GM12873 (cell line): ENCODE measurements around the gene KRTAP4-6.

ENCODE experiments used
- TF ChIP-seq, protein P1 (sequence below): IDR thresholded peaks from 2 replicates; pipeline ENCODE4 v1.5.1; 2012; ENCODE audit warnings: low read depth, mild to moderate bottlenecking, moderate library complexity, low read length, control low read depth; ENCODE audit not compliant: insufficient read depth; ENCODE audit errors: missing control alignments

The KRTAP4-6 gene

GRCh38 chr17:41153856-41154255 lies 13.5 kb upstream of the KRTAP4-6 start:
- TF ChIP-seq, protein P1, sequence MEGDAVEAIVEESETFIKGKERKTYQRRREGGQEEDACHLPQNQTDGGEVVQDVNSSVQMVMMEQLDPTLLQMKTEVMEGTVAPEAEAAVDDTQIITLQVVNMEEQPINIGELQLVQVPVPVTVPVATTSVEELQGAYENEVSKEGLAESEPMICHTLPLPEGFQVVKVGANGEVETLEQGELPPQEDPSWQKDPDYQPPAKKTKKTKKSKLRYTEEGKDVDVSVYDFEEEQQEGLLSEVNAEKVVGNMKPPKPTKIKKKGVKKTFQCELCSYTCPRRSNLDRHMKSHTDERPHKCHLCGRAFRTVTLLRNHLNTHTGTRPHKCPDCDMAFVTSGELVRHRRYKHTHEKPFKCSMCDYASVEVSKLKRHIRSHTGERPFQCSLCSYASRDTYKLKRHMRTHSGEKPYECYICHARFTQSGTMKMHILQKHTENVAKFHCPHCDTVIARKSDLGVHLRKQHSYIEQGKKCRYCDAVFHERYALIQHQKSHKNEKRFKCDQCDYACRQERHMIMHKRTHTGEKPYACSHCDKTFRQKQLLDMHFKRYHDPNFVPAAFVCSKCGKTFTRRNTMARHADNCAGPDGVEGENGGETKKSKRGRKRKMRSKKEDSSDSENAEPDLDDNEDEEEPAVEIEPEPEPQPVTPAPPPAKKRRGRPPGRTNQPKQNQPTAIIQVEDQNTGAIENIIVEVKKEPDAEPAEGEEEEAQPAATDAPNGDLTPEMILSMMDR, result no peak

- TF ChIP-seq, protein P1, result no peak
Observed at GRCh38 chr17:41151525-41151924, 11.2 kb upstream of the KRTAP4-6 start.

GRCh38 chr17:41150026-41150425 lies 9.7 kb upstream of the KRTAP4-6 start:
- TF ChIP-seq, protein P1, result no peak

DNA sequence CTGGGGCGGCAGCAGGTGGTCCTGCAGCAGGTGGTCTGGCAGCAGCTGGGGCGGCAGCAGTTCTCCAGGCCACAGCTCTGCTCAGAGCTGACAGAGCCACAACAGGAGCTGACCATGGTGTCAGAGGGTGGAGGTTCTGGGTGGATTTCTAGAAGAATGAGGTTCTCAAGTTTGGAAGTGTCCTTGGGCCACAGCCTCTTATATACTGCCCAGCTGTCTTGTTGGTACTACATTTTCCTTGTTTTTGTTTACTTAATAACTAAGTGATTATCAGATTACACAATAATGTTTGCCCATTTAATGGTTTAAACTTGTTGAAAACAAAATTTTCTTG lies 9.3 kb upstream of the KRTAP4-6 start, which contains the start of gene KRTAP4-5:
TSS of gene KRTAP4-5 (minus strand) at position 174 of the 334 bp plus-strand sequence. CDS start at position 116, 58 bp downstream.
- TF ChIP-seq, protein P1, result no peak

GRCh38 chr17:41147531-41148204 lies 7.3 kb upstream of the KRTAP4-6 start:
- TF ChIP-seq, protein P1, result no peak

GRCh38 chr17:41145261-41145660 lies 4.9 kb upstream of the KRTAP4-6 start:
- TF ChIP-seq, protein P1, result no peak

DNA sequence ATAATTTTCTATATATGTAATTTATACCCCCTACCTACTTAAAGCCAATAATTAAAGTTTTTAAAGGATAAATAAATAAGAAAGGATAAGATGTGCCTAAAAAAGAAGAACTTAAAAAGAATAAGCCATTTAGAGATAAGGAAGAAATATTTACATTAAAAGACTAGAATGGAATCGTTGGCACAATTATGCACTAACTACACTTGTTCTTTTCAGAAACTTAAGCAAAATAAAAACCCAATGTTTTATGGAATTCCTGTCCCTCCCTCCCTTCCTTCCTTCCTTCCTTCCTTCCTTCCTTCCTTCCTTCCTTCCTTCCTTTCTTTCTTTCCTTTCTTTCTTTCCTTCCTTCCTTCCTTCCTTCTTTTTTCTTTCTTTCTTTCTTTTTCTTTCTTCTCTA lies 4.5 kb upstream of the KRTAP4-6 start:
- TF ChIP-seq, protein P1, result no peak

DNA sequence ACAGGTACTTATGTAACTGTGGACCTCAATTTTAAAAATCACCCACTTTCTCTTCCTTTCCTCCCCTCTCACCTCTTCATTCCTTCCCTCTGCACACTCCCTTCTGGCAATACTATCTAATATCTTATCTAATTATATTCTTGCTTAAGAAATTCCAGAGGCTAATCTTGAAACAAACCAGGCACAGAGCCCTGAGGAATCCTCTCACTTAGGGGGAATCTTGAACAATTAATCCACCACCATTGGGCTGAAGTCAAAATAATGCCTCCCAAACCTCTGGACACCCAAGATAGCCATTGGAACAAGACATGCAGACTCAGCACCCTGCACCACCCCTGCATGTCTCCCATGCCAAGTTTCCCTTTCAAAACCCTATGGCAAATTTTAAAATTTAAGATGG lies 1.0 kb upstream of the KRTAP4-6 start:
- TF ChIP-seq, protein P1, result no peak
